NCI-H1436 (cell line): ENCODE data around the gene PRKCE.

Experiments used
- DNase-seq: peaks from one replicate; lab custom pipeline; 2025; lab: John Stamatoyannopoulos, UW

Gene PRKCE

GRCh38 chr2:45813003-45813941 lies 161.8 kb downstream of the PRKCE start:
- DNase-seq, result no peak

GRCh38 chr2:45814488-45814887 lies 163.0 kb downstream of the PRKCE start:
- DNase-seq, result no peak

GRCh38 chr2:45814951-45815621 lies 163.6 kb downstream of the PRKCE start:
- DNase-seq, result peak; percentile 37

- DNase-seq, result no peak
These were observed 164.8 kb downstream of the PRKCE start for GRCh38 chr2:45816272-45816671.

- no peak for DNase-seq
These were observed 167.1 kb downstream of the PRKCE start for GRCh38 chr2:45818591-45818990.

- DNase-seq, result no peak
These were observed 168.6 kb downstream of the PRKCE start for GRCh38 chr2:45820048-45820447.

- peak; percentile 50 for DNase-seq
These were observed 170.2 kb downstream of the PRKCE start for GRCh38 chr2:45821558-45822271.

- DNase-seq, result peak; percentile 42
These were observed 170.8 kb downstream of the PRKCE start for GRCh38 chr2:45822272-45822630.

- no peak for DNase-seq
These were observed 172.3 kb downstream of the PRKCE start for GRCh38 chr2:45823723-45824206.

- no peak for DNase-seq
These were observed 173.7 kb downstream of the PRKCE start for GRCh38 chr2:45825001-45825651.

- no peak for DNase-seq
These were observed 175.0 kb downstream of the PRKCE start for GRCh38 chr2:45826460-45826859.

GRCh38 chr2:45826884-45827635 lies 175.6 kb downstream of the PRKCE start:
- no peak for DNase-seq

- no peak for DNase-seq
These were observed 178.8 kb downstream of the PRKCE start for GRCh38 chr2:45830322-45830721.

GRCh38 chr2:45833301-45833967 lies 182.0 kb downstream of the PRKCE start:
- DNase-seq, result no peak

GRCh38 chr2:45833968-45834344 lies 182.5 kb downstream of the PRKCE start:
- no peak for DNase-seq

GRCh38 chr2:45834372-45834771 lies 182.9 kb downstream of the PRKCE start:
- no peak for DNase-seq

- no peak for DNase-seq
These were observed 183.4 kb downstream of the PRKCE start for GRCh38 chr2:45834858-45835257.

- no peak for DNase-seq
These were observed 184.8 kb downstream of the PRKCE start for GRCh38 chr2:45836316-45836715.

- no peak for DNase-seq
These were observed 185.3 kb downstream of the PRKCE start for GRCh38 chr2:45836740-45837139.

- no peak for DNase-seq
These were observed 186.4 kb downstream of the PRKCE start for GRCh38 chr2:45837812-45838341.
